Esophagus muscularis mucosa (tissue), 4 donors: ENCODE data around the gene CASD1. TPM values are rescaled to one million over a fixed set of nuclear protein-coding genes. Genes with fewer than 3 reads are reported as not detected.

ENCODE experiments used
- DNase-seq: peaks from one replicate; pipeline ENCODE4 v3.0.0-alpha.2; 2017; ENCODE audit errors: extremely low spot score
- H3K27ac ChIP-seq, 4 donors: fragments of 200-600 bp; sonication (generic); replicated peaks in 1 of 4; 1 replicate in 3 of 4; 2 replicates in 1 of 4; pipeline ENCODE4 v1.5.1; 2016 to 2019; ENCODE audit warnings: mild to moderate bottlenecking in 1 of 4
- H3K27me3 ChIP-seq, 4 donors: fragments of 200-600 bp; sonication (generic); one replicate each; pipeline versions ENCODE4 v1.5.1 to v1.6.0; 2016 to 2019
- H3K36me3 ChIP-seq, 4 donors: fragments of 200-600 bp; sonication (generic); one replicate each; pipeline ENCODE4 v1.5.1; 2016 to 2019
- H3K4me1 ChIP-seq, 4 donors: fragments of 200-600 bp; sonication (generic); one replicate each; pipeline ENCODE4 v1.5.1; 2016 to 2019
- H3K4me3 ChIP-seq, 4 donors: fragments of 200-600 bp; sonication (generic); 1 replicate in 2 of 4; 2 replicates in 2 of 4; pipeline ENCODE4 v1.5.1; 2016 to 2019; ENCODE audit warnings: mild to moderate bottlenecking in 4 of 4, moderate library complexity in 1 of 4
- H3K9me3 ChIP-seq, 4 donors: fragments of 200-600 bp; sonication (generic); 1 replicate in 3 of 4; 2 replicates in 1 of 4; pipeline ENCODE4 v1.5.1; 2016 to 2019
- CTCF ChIP-seq, 3 experiments: fragments of 200-600 bp in 2 of 3; fragments of 450-650 bp in 1 of 3; sonication (generic) in 2 of 3; IDR thresholded peaks; one replicate each; pipeline ENCODE4 v1.5.1; 2017 to 2019; ENCODE audit warnings: antibody characterized with exemption in 3 of 3, mild to moderate bottlenecking in 2 of 3, moderate library complexity in 1 of 3
- EP300 ChIP-seq: sonication (generic); formaldehyde crosslinking; IDR thresholded peaks from one replicate; pipeline ENCODE4 v1.6.1; 2017; ENCODE audit warnings: antibody characterized with exemption
- POLR2A ChIP-seq: fragments of 450-650 bp; IDR thresholded peaks from one replicate; pipeline ENCODE4 v1.6.1; 2017; ENCODE audit warnings: antibody characterized with exemption, moderate library complexity, mild to moderate bottlenecking, low read depth
- POLR2AphosphoS5 ChIP-seq, 2 donors: sonication (generic); formaldehyde crosslinking; IDR thresholded peaks; one replicate each; pipeline ENCODE4 v1.6.1; 2017; ENCODE audit warnings: antibody characterized with exemption in 2 of 2
- WGBS: methylation state at CpG from one replicate; pipeline ENCODE4 v1.1.5; 2018; 5-methylcytosine and 5-hydroxymethylcytosine counted together
- intact Hi-C: fragments of 100-400 bp; cut with DNase I; formaldehyde crosslinking; loops from one replicate; pipeline ENCODE4 v1.15.1; 2023
- total RNA-seq, 4 donors: library from RNA; depleted of rRNA; stranded (reverse); fragments of >200 nt; gene quantifications; one replicate each; pipeline versions ENCODE4 v1.1.0 to v1.2.1, GENCODE V29; 2016

CASD1 gene
- total RNA-seq, 4 donors from 2014 or later: 17.6 to 27.0 (median 18.8) TPM

GRCh38 chr7:94565247-94565894, 55.8 kb downstream of the CASD1 start:
- no peak overlapping the region for H3K4me3 ChIP-seq
- H3K4me1 ChIP-seq: peaks cover 0 to 5% (median 0%) of the 10 kb centered on the region in 4 donors
- intact Hi-C loops: no loop called here
- no peak overlapping the region for H3K27ac ChIP-seq
- DNase-seq: no peak
- 96% methylated on average over 4 of the region's 4 CpGs for WGBS
- no peak for TF ChIP-seq POLR2AphosphoS5 (IDR thresholded peaks at IDR 0.05)
- no peaks in the 10 kb centered on the region for H3K27me3 ChIP-seq
- H3K9me3 ChIP-seq: no peaks in the 10 kb centered on the region
- no peaks in the 10 kb centered on the region for H3K36me3 ChIP-seq

GRCh38 chr7:94567396-94567795, 57.8 kb downstream of the CASD1 start:
- Histone ChIP-seq H3K36me3 (no peaks in the 10 kb centered on the region), H3K27ac (no peak overlapping the region), H3K4me3 (no peak overlapping the region), H3K9me3 (no peaks in the 10 kb centered on the region), H3K27me3 (no peaks in the 10 kb centered on the region), H3K4me1 (no peaks in the 10 kb centered on the region)
- TF ChIP-seq CTCF (IDR thresholded peaks at IDR 0.05) (no peak), POLR2AphosphoS5 (IDR thresholded peaks at IDR 0.05) (no peak), EP300 (no peak), POLR2A (no peak)
- intact Hi-C loops: no loop called here
- DNase-seq: no peak

DNA sequence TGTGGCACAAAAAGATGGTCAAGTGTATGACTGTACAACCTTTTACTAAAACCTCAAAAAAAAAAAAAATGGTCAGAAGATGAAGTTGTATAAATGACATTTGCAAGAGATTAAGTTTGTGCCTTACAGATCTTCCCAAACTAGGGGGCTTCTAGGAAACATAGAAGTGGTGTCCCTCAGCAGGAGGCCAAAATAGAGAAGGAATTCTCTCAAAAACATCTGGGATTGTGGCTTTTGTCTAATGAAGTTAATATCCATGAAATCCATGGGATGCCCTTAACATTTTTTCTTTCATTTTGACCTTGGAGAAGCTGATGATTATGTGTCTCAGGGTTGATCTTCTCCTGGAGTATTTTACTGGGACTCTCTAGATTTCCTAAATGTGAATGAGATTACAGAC, 62.2 kb downstream of the CASD1 start:
- Histone ChIP-seq H3K9me3 (peaks cover 0 to 25% (median 16%) of the 10 kb centered on the region in 4 donors), H3K4me3 (no peak overlapping the region), H3K36me3 (peaks cover 0 to 12% (median 0%) of the 10 kb centered on the region in 4 donors), H3K27me3 (no peaks in the 10 kb centered on the region), H3K27ac (no peak overlapping the region), H3K4me1 (no peaks in the 10 kb centered on the region)
- TF ChIP-seq CTCF (IDR thresholded peaks at IDR 0.05): no peak
- DNase-seq: no peak
- intact Hi-C loops: no loop called here

DNA sequence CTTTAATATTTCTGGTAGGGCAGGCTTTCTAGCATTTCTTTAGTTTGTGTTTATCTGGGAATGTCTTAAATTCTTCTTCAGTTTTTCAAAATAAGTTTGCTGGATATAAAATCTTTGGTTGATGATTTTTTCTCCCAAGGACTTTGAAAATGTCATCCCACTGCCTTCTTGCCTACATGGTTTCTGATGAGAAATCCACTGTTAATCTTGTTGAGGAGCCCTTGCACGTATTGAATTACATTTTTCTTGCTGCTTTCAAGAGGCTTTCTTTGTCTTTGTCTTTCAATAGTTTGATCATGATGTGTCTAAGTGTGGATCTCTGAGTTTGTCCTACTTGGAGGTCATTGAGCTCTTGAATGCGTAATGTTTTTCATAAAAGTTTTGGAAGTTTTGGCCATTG, 66.0 kb downstream of the CASD1 start:
- Histone ChIP-seq H3K4me1 (no peaks in the 10 kb centered on the region), H3K27me3 (no peaks in the 10 kb centered on the region), H3K9me3 (peaks cover 0 to 25% (median 16%) of the 10 kb centered on the region in 4 donors), H3K4me3 (no peak overlapping the region), H3K36me3 (peaks cover 0 to 12% (median 1%) of the 10 kb centered on the region in 4 donors), H3K27ac (no peak overlapping the region)
- no peak for TF ChIP-seq POLR2AphosphoS5 (IDR thresholded peaks at IDR 0.05)
- no peak for TF ChIP-seq EP300
- no peak for TF ChIP-seq CTCF (IDR thresholded peaks at IDR 0.05)
- no peak for TF ChIP-seq POLR2A
- DNase-seq: no peak
- WGBS: 98% methylated on average over 2 of the region's 2 CpGs
- intact Hi-C loops: no loop called here

GRCh38 chr7:94576316-94576715, 66.7 kb downstream of the CASD1 start:
- Histone ChIP-seq H3K27me3 (no peaks in the 10 kb centered on the region), H3K4me1 (no peaks in the 10 kb centered on the region), H3K4me3 (no peak overlapping the region), H3K27ac (no peak overlapping the region), H3K36me3 (peaks cover 0 to 12% (median 1%) of the 10 kb centered on the region in 4 donors), H3K9me3 (peaks cover 0 to 25% (median 16%) of the 10 kb centered on the region in 4 donors)
- WGBS: 97% methylated on average over 2 of the region's 2 CpGs
- intact Hi-C loops: no loop called here
- TF ChIP-seq CTCF (IDR thresholded peaks at IDR 0.05) (no peak), EP300 (no peak), POLR2AphosphoS5 (IDR thresholded peaks at IDR 0.05) (no peak), POLR2A (no peak)
- DNase-seq: no peak
